Activated naive CD8-positive, alpha-beta T cell treated with anti-CD3 and anti-CD28 coated beads, Interleukin-2, amount 50 U/mL, for 24 hours (primary cell): ENCODE data around the gene PDZK1IP1.

Experiments used
- ATAC-seq: fragments of 150-1000 bp; cut with Tn5 transposase; one replicate; pipeline ENCODE4 v1.10.0; 2021
- DNase-seq: peaks from one replicate; pipeline ENCODE4 v3.0.0; 2021
- H3K27ac Mint-ChIP-seq: one replicate; pipeline ENCODE4 v1.8.0; 2021; ENCODE audit warnings: mild to moderate bottlenecking, mixed read lengths
- H3K27me3 Mint-ChIP-seq: one replicate; pipeline ENCODE4 v1.8.0; 2021; ENCODE audit warnings: mixed read lengths
- H3K36me3 Mint-ChIP-seq: one replicate; pipeline ENCODE4 v1.8.0; 2021; ENCODE audit warnings: low read depth, mixed read lengths
- H3K4me1 Mint-ChIP-seq: one replicate; pipeline ENCODE4 v1.8.0; 2021; ENCODE audit warnings: mixed read lengths
- H3K4me3 Mint-ChIP-seq: one replicate; pipeline ENCODE4 v1.8.0; 2021; ENCODE audit warnings: mild to moderate bottlenecking, moderate library complexity, mixed read lengths
- H3K9me3 Mint-ChIP-seq: one replicate; pipeline ENCODE4 v1.8.0; 2021; ENCODE audit warnings: mixed read lengths

The PDZK1IP1 gene, protein sequence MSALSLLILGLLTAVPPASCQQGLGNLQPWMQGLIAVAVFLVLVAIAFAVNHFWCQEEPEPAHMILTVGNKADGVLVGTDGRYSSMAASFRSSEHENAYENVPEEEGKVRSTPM

DNA sequence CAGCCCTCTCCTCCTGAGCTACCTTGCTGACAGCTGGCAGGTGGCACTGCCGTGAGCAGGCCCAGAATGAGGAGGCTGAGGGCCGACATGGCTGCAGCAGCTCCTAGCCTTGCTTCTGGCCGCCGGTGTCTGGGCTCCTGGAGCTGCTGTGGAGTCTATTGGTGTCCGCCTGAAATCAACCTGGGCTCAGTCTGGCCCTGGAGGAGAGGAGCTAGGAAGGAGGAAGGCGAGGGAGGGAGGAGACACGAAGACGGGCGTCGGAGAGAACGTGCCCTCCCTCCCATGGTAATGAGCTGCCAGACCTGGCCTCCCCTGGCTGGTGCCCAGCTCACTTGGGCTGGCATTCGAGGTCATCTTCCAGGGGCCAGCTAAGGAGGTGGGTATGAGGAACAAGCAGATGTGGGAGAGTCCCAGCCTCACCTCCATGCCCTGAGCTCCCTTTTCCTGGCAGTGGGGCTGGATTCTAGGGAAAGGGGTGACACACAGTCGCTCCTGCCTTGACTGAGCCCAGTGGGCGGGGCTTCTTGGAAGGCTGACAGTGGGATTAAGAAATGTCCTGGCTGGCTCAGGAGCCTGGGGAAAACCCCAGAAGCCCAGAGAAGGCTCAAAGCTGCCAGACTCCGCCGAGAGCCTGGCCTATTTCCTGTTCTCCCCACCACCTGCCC lies at the start of gene PDZK1IP1:
Gene PDZK1IP1 (minus strand): TSS at position 193 of the 665 bp plus-strand sequence. CDS start 104 bp downstream, at position 89.
- DNase-seq (no peak), ATAC-seq (no peak)
- H3K4me3 Mint-ChIP-seq = no peak within 1 kb of the TSS
- no peaks in the 10 kb centered on the region for H3K9me3 Mint-ChIP-seq
- no peaks in the 10 kb centered on the region for H3K4me1 Mint-ChIP-seq
- peaks cover 6% of the 10 kb centered on the region for H3K27me3 Mint-ChIP-seq
- no peaks in the 10 kb centered on the region for H3K36me3 Mint-ChIP-seq
- no peak within 1 kb of the TSS for H3K27ac Mint-ChIP-seq

DNA sequence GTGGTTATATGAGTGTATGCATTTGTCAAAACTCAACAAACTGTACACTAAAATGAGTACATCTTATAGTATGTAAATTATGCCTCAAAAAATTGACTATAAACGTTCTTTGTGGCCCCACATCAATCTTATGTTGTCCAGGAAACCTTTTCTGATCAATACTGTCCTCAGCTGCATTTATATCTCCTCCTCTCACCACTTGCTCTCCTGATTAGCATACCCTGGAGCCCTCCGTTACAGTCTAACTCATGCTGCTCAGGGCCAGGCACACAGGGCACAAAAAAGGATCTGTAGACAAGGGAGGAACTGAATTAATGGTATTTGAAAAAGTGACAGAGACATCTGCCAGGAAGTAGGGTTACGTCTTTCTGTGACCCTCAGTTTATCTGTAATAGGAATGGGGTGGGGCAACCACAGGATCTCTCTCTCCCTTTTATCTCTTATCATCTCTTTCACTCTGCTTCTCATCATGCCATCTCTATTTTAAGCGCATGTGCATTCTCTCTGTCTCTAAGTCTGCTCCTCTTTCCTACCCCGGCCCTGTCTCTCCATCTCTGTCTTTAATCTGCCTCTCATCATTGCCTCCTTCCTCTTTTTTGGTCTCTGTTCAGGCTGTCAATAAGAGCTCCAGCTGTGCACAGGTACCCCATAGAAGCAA lies 49.2 kb upstream of the PDZK1IP1 start:
- H3K9me3 Mint-ChIP-seq = no peaks in the 10 kb centered on the region
- H3K36me3 Mint-ChIP-seq = no peaks in the 10 kb centered on the region
- H3K27me3 Mint-ChIP-seq = peaks cover 35% of the 10 kb centered on the region
- H3K27ac Mint-ChIP-seq = no peak overlapping the region
- H3K4me1 Mint-ChIP-seq = no peaks in the 10 kb centered on the region
- no peak overlapping the region for H3K4me3 Mint-ChIP-seq
- DNase-seq (no peak), ATAC-seq (no peak)

DNA sequence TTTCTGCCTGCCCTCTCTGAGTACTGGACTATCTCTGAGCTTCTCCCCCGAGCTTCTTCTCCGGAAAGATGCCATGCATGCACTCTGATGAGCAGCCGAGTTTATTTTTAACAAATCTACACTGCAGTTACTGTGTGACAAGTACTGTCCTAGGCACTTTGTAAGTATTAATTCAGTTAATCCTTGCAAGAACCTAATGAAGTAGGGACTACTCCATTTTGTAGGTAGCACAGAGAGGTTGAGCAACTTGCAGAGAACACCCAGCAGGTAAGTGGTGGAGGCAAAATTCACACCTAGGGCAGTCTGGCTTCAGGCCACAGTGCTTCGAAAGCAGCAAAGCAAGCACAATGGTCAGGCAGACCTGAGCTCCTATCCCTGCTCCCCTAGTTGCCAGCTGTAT lies 46.0 kb upstream of the PDZK1IP1 start:
- peaks cover 56% of the 10 kb centered on the region for H3K27me3 Mint-ChIP-seq
- H3K4me3 Mint-ChIP-seq = no peak overlapping the region
- ATAC-seq = no peak
- no peak for DNase-seq
- H3K9me3 Mint-ChIP-seq = no peaks in the 10 kb centered on the region
- no peak overlapping the region for H3K27ac Mint-ChIP-seq
- H3K36me3 Mint-ChIP-seq = peaks cover 3% of the 10 kb centered on the region
- H3K4me1 Mint-ChIP-seq = peaks cover 13% of the 10 kb centered on the region

DNA sequence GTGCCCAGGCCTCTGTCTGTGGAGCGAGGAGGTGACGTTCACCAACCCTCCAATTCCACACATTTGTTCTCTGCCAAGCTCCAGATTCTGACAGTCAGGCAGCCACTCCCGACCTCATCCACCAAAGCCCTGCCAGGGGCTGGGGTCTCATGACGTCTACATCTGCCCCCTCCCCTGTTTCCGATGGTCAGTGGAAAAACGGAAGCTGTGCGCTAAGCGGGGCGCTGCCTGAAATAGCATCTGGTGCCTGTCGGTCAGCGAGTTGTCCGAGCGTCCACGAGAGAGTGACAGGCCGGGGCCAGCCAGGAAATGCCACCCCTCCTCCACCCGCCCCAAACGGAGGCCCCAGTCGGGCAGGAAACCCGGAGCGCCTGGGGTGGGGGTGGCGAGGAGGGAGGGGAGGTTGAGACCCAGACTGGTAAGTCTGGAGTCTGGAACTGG lies 45.4 kb upstream of the PDZK1IP1 start:
- peaks cover 61% of the 10 kb centered on the region for H3K27me3 Mint-ChIP-seq
- ATAC-seq (no peak), DNase-seq (no peak)
- no peak overlapping the region for H3K4me3 Mint-ChIP-seq
- peaks cover 17% of the 10 kb centered on the region for H3K4me1 Mint-ChIP-seq
- H3K36me3 Mint-ChIP-seq = peaks cover 3% of the 10 kb centered on the region
- no peaks in the 10 kb centered on the region for H3K9me3 Mint-ChIP-seq
- no peak overlapping the region for H3K27ac Mint-ChIP-seq

DNA sequence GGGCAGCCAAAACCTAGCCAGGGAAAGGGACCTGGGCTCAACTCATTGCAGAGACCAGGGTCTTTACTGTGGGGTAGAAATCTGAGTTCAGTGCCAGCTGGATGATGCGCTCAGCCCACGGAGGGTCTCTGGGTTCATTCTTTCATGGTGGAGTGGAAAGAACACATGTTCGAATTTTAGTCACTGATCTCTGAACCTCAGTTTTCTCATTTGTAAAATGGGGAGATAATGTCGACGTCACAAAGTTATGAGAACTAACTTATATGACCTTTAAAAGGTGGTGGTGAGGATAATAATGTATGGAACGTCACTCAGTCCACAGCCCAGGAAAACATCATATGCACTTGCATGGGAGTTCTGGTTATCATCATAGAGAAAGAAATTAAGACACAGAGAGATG lies 43.4 kb upstream of the PDZK1IP1 start:
- DNase-seq (no peak), ATAC-seq (no peak)
- no peak overlapping the region for H3K27ac Mint-ChIP-seq
- H3K4me1 Mint-ChIP-seq = peaks cover 27% of the 10 kb centered on the region
- peaks cover 71% of the 10 kb centered on the region for H3K27me3 Mint-ChIP-seq
- no peak overlapping the region for H3K4me3 Mint-ChIP-seq
- peaks cover 3% of the 10 kb centered on the region for H3K36me3 Mint-ChIP-seq
- no peaks in the 10 kb centered on the region for H3K9me3 Mint-ChIP-seq

DNA sequence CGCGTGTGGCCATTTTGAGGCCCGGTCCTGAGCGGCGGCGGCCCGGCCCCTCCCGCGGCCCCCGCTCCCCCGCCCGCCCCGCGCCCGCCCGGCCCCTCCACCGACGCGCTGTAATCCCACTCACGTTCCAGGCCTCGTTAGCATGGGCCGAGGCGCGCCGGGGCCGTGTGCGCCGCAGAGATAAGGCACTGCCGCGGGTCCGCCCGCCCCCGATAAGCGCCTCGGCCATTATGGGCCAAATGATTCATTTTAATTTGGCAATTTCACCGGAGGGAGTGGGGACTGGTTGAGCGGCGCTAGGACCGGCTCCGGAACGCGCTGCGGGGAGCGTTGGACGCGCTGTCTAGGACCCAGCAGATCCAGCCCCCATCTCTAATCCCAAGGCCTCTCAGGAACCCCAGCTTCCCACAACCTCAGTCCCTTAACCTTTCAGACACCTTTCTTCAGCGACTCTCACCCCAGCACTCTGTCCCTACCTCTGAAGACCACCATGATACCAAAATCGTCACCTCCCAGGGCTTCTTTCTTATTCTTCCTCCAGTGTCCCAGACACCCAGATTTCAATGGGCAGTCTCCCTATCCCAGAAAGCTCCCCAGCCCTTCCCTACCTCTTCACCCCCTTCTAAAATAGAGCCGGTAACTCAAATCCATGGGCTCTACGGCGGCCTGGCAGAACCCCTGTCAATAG lies 42.5 kb upstream of the PDZK1IP1 start, which contains the start of gene TAL1:
Gene TAL1 (minus strand): TSS at position 39 of the 688 bp plus-strand sequence. CDS start 6,337 bp downstream, outside the sequence.
- Mint-ChIP-seq H3K4me1 (peaks cover 27% of the 10 kb centered on the region), H3K36me3 (peaks cover 3% of the 10 kb centered on the region), H3K4me3 (peak within 1 kb of the TSS; percentile 77), H3K27ac (peak within 1 kb of the TSS; percentile 22), H3K27me3 (peaks cover 75% of the 10 kb centered on the region), H3K9me3 (no peaks in the 10 kb centered on the region)
- DNase-seq = no peak
- no peak for ATAC-seq

DNA sequence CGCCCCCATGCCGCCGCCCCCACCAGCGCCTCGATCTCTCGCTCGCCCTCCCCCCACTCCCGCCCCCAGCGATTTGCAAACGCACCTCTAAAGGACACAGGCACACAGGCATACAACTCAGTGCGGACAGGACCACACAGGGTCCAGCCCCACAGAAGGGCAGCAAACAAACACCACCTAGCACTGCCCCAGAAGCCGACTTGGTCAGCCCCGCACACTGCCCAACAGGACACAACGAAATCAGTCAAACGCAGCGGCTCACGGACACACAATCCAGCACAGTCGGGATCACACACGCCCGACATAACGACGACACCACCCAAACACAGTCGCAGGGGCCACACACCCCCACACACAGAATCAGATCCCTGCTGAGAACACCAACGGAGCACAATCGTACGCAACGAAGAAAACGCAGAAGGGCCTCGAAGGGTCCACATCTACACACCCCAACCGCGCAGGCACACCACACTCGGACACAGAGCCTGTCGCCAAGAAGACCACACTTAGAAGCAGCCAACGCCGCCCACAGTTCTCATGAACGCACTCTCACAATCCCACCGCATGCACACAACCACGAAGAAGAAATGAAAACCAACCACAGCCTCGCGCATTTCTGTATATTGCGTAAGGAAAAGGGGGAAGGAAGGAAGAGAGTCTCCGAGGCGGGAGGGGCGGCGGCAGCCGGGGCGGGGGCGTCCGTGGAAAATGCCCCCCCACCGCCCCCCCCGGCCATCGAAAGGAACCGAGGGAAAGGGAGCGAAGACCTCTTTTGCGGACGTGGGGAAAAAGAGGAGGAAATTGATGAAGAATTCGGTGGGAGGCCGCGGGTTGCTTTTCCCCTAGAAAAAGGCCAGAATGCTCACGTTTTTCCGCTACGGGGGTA lies 41.7 kb upstream of the PDZK1IP1 start:
- H3K9me3 Mint-ChIP-seq = no peaks in the 10 kb centered on the region
- peaks cover 27% of the 10 kb centered on the region for H3K4me1 Mint-ChIP-seq
- peak; percentile 24 for DNase-seq
- peak overlapping the region; percentile 77 for H3K4me3 Mint-ChIP-seq
- ATAC-seq = no peak
- peaks cover 79% of the 10 kb centered on the region for H3K27me3 Mint-ChIP-seq
- H3K27ac Mint-ChIP-seq = no peak overlapping the region
- peaks cover 3% of the 10 kb centered on the region for H3K36me3 Mint-ChIP-seq

DNA sequence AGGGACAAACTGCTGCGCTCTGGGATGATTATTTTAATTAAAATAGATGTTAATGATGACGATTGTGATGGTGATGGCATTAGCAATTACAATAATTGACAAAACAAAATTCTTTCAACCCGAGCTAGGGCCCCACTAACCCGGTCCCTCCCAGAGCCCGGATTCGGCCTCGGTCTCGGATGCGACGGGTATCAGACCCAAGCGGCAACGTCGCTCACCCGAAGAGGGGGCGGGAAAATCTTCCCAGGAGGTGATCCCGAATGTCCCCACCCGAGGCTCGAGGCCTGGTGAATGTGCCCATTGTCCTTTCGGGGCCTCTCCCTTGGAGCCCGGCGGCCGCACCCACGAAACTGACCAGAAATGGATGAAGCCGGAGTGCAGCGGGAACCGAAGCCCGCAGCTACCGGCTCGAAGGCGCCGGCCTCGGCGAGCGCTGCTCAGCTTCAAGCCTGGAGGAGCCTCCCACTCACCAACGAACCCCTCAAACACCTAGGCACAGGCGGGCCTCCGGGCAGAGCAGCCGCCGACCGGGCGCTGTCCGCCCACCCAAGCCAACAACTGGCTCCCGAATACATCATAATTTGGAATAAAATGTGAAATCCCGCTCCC lies 41.0 kb upstream of the PDZK1IP1 start:
- peak; percentile 18 for DNase-seq
- ATAC-seq = no peak
- Mint-ChIP-seq H3K9me3 (no peaks in the 10 kb centered on the region), H3K27me3 (peaks cover 84% of the 10 kb centered on the region), H3K36me3 (peaks cover 3% of the 10 kb centered on the region), H3K4me1 (peaks cover 30% of the 10 kb centered on the region), H3K27ac (no peak overlapping the region), H3K4me3 (peak overlapping the region; percentile 51)

DNA sequence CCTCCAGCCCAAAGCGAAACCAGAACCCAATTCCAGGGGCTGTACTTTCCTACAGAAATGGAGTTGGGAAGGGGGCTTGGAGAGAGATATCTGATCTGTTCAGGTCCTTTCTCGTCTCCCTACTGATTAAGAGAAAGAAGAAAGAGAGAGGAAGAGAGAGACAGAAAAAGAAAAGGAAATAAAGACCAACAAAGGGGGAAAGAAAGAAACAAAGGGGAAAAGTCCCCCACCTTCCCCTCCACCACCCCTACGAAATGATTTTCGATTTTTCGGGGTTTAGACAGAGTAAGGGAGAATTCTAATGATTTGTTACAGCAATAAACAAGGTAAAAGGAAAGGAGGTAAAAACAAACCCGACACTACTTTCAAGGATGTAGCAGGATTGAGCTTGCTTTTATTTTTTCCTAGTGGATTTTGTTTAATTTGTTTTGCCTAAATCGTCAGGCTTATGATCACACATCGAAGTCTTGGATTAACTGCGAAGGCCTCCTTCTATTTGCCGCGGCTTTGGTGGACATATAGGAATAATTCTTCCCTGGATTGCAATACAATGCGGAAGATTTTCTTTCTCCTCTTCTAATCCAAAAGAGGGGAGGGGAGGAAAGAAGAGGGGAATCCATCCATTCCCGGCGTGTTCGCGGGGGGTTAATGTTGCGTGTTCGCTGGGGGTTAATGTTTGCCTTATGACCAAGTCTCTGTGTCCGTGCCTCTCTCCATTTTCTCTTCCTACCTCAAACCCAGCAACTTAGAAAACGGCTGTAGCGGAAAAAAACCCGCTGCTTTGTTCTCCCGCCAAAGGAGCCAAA lies 40.3 kb upstream of the PDZK1IP1 start:
- DNase-seq (no peak), ATAC-seq (no peak)
- H3K9me3 Mint-ChIP-seq = no peaks in the 10 kb centered on the region
- peaks cover 3% of the 10 kb centered on the region for H3K36me3 Mint-ChIP-seq
- peak overlapping the region; percentile 51 for H3K4me3 Mint-ChIP-seq
- H3K27me3 Mint-ChIP-seq = peaks cover 83% of the 10 kb centered on the region
- H3K4me1 Mint-ChIP-seq = peaks cover 31% of the 10 kb centered on the region
- H3K27ac Mint-ChIP-seq = no peak overlapping the region

DNA sequence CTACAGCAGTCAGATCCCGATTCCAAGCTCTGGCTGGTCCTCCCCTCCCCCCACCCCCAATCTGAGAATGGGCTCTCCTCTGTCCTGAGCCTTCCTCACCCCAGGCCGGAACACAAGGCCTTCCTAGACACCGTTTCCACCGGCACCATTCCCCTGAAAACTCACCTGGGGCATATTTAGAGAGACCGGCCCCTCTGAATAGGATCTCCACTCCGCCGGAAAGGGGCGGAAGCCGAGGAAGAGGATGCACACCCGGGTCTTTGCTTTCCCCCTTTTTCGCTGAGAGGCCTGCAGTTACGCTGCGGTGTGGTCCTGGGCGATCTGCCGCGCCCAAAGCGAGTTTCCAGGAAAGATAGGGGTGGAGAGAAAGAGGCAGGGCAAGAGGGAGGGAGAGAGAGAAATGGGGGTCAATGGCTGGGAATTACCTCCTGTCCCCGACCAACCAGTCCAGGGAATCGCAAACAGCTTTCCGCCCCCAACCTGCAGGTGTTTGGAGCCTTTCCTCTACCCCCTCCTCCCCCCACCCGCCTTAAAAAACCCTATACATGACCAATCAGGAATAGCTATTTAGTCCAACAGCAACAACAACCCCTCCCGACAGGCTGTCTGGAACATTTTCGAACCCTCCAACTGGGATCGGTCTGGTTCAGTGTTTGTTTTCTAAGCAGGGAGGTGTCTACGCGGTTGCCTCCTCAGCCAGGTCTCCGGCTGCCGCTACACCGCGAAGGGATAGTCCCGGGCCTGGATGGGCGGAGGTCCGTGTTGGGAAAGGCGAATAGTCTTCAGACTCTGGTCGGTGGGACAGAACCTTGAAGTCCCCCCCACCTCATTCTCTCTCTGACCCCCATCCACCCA lies 39.4 kb upstream of the PDZK1IP1 start:
- Mint-ChIP-seq H3K9me3 (no peaks in the 10 kb centered on the region), H3K27me3 (peaks cover 77% of the 10 kb centered on the region), H3K4me3 (peak overlapping the region; percentile 37), H3K27ac (no peak overlapping the region), H3K4me1 (peaks cover 31% of the 10 kb centered on the region), H3K36me3 (peaks cover 3% of the 10 kb centered on the region)
- ATAC-seq = no peak
- no peak for DNase-seq

DNA sequence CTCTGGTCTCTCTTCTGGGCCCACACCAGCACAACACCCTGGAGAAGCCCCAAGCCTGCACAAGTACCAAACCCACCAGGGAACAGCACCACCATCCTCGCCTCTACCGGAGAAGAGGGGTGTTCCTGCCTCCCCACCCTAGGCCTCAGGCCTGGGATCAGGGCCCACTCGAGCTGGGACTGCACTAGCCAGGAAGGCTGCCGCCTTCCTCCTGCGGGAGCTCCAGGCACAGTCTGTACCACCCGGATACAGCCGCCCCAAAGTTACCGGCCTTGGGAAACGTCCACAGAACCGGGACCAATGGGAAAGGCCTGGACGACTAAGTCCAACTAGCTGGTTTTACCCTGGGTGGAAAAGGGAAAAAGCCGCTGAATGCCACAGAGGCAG lies 38.8 kb upstream of the PDZK1IP1 start:
- Mint-ChIP-seq H3K4me1 (peaks cover 31% of the 10 kb centered on the region), H3K27me3 (peaks cover 71% of the 10 kb centered on the region), H3K36me3 (peaks cover 3% of the 10 kb centered on the region), H3K27ac (no peak overlapping the region), H3K9me3 (no peaks in the 10 kb centered on the region), H3K4me3 (no peak overlapping the region)
- DNase-seq = no peak
- no peak for ATAC-seq

DNA sequence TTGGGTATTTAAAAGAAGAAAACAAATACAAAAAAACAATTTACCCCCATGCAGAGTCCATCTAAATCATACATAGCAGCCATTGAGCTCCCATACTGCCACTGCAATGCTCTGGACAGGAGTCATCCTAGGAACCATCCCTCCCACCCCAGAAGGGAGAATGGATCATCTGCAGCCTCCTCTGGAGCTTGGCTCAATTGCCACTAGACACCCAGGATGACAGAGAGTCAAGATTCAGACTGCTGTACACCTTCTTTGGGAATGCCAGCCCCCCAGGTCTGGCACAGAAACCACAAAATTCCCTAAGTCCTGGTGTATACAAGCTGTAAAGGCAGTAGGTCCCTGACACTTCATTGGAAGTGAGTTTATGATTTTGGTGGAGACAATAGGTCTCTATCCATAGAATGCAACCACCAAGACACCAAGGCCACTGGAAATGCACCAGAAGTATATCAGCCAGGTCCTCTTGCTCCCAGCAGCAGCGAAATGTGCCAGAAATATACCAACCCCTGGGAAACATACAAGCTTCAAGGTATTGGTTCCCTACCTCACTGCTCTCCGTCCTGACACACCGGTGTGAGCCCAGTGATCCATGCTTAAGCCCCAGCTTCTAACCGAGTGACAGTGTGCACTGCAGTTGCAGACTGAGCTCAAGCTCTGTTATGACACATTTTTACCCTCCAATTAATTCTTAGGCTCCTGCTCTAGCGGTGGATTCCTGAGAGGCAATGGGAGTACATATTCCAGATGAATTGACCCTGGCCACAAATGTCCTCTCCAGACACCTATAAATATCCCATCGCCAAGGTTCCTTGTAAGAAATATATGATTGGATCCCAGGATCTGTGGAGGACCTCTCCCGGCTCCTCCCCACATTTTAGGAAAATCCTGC lies 37.8 kb upstream of the PDZK1IP1 start:
- H3K36me3 Mint-ChIP-seq = peaks cover 3% of the 10 kb centered on the region
- ATAC-seq = no peak
- H3K4me3 Mint-ChIP-seq = no peak overlapping the region
- no peak overlapping the region for H3K27ac Mint-ChIP-seq
- H3K4me1 Mint-ChIP-seq = peaks cover 31% of the 10 kb centered on the region
- no peaks in the 10 kb centered on the region for H3K9me3 Mint-ChIP-seq
- peaks cover 60% of the 10 kb centered on the region for H3K27me3 Mint-ChIP-seq
- no peak for DNase-seq
